ENCODE measurements around the gene PPP2R5C.

Gene PPP2R5C

GRCh38 chr14:101867854-101868253 lies 106.3 kb downstream of the PPP2R5C start:
- Histone ChIP-seq H3K4me1 (ENCODE audit: control insufficient read depth, insufficient read depth, low read length) (no peaks in the 10 kb centered on the region), H3K9me3 (ENCODE audit: control insufficient read depth, insufficient read depth, low read depth, low read length) (no peaks in the 10 kb centered on the region), H3K4me3 (ENCODE audit: low read depth, low read length) (no peak overlapping the region), H3K36me3 (ENCODE audit: control insufficient read depth in 2 of 2, insufficient read depth in 1 of 2, low read length in 2 of 2) (peaks cover 0 to 13% of the 10 kb centered on the region in 2 experiments; a peak in 2 of 3 replicates), H3K27ac (ENCODE audit: extremely low read depth, low read depth, low read length) (no peak overlapping the region)
- POLR2A ChIA-PET = no interaction called here
- CTCF ChIA-PET = no interaction called here
- TF ChIP-seq ZNF677 (tag by site-specific recombination; IDR thresholded peaks at IDR 0.05) (peak; percentile 26; the same call in 1 of the 2 replicates), ZBTB17 (tag by site-specific recombination; IDR thresholded peaks at IDR 0.05) (no peak), BCL11B (tag by site-specific recombination; IDR thresholded peaks at IDR 0.05; ENCODE audit: low read depth) (no peak), ZNF76 (tag by site-specific recombination; IDR thresholded peaks at IDR 0.05; ENCODE audit: borderline replicate concordance, low read depth) (no peak), KLF10 (tag by site-specific recombination; IDR thresholded peaks at IDR 0.05) (no peak)

GRCh38 chr14:101869217-101869616 lies 107.7 kb downstream of the PPP2R5C start:
- peaks cover 0 to 8% of the 10 kb centered on the region in 2 experiments; a peak in 2 of 3 replicates for H3K36me3 ChIP-seq (ENCODE audit: control insufficient read depth in 2 of 2, insufficient read depth in 1 of 2, low read length in 2 of 2)
- no peak overlapping the region for H3K4me3 ChIP-seq (ENCODE audit: low read depth, low read length)
- no peaks in the 10 kb centered on the region for H3K9me3 ChIP-seq (ENCODE audit: control insufficient read depth, insufficient read depth, low read depth, low read length)
- CTCF ChIA-PET = interaction anchor here (1.4 kb wide), 1 partner anchor 21 kb away, joined by 5 read pairs; no protein-coding TSS in a partner anchor
- TF ChIP-seq TSHZ1 (tag by site-specific recombination; IDR thresholded peaks at IDR 0.05; ENCODE audit: borderline replicate concordance) = no peak
- TF ChIP-seq ZNF274 (IDR thresholded peaks at IDR 0.05; ENCODE audit: low read length) = no peak
- TF ChIP-seq ZNF274 (tag by site-specific recombination; IDR thresholded peaks at IDR 0.05; ENCODE audit: borderline replicate concordance) = no peak
- TF ChIP-seq IKZF3 (tag by site-specific recombination; IDR thresholded peaks at IDR 0.05) = no peak
- TF ChIP-seq ZNF266 (tag by site-specific recombination; IDR thresholded peaks at IDR 0.05; ENCODE audit: low read depth) = no peak
- no peak for TF ChIP-seq SETDB1 (IDR thresholded peaks at IDR 0.05; ENCODE audit: insufficient read length, low read length)
- TF ChIP-seq ZNF561 (tag by site-specific recombination; IDR thresholded peaks at IDR 0.05; ENCODE audit: borderline replicate concordance) = no peak
- no peak for TF ChIP-seq ZNF776 (tag by site-specific recombination; IDR thresholded peaks at IDR 0.05; ENCODE audit: borderline replicate concordance)
- TF ChIP-seq ZNF19 (tag by site-specific recombination; IDR thresholded peaks at IDR 0.05; ENCODE audit: low read depth) = no peak
- no peak for TF ChIP-seq ZNF114 (tag by site-specific recombination; IDR thresholded peaks at IDR 0.05)
- no peak for TF ChIP-seq ZNF747 (tag by site-specific recombination; IDR thresholded peaks at IDR 0.05)
- H3K4me1 ChIP-seq (ENCODE audit: control insufficient read depth, insufficient read depth, low read length) = no peaks in the 10 kb centered on the region
- POLR2A ChIA-PET = no interaction called here
- H3K27ac ChIP-seq (ENCODE audit: extremely low read depth, low read depth, low read length) = no peak overlapping the region

- Histone ChIP-seq H3K9me3 (ENCODE audit: control insufficient read depth, insufficient read depth, low read depth, low read length) (no peaks in the 10 kb centered on the region), H3K4me3 (ENCODE audit: low read depth, low read length) (no peak overlapping the region), H3K4me1 (ENCODE audit: control insufficient read depth, insufficient read depth, low read length) (no peaks in the 10 kb centered on the region), H3K36me3 (ENCODE audit: control insufficient read depth in 2 of 2, insufficient read depth in 1 of 2, low read length in 2 of 2) (peaks cover 0 to 2% of the 10 kb centered on the region in 2 experiments; a peak in 2 of 3 replicates), H3K27ac (ENCODE audit: extremely low read depth, low read depth, low read length) (no peak overlapping the region)
- ChIA-PET POLR2A (no interaction called here), CTCF (no interaction called here)
- no peak for TF ChIP-seq ELK4 (IDR thresholded peaks at IDR 0.05; ENCODE audit: borderline replicate concordance, low read depth, low read length)
- TF ChIP-seq HOXD13 (CRISPR knock-in tag; IDR thresholded peaks at IDR 0.05; ENCODE audit: borderline replicate concordance) = no peak
- TF ChIP-seq SP7 (tag by site-specific recombination; IDR thresholded peaks at IDR 0.05) = no peak
- no peak for TF ChIP-seq ZNF585B (tag by site-specific recombination; IDR thresholded peaks at IDR 0.05)
- TF ChIP-seq ZNF707 (tag by site-specific recombination; IDR thresholded peaks at IDR 0.05) = no peak
- TF ChIP-seq BCL6B (tag by site-specific recombination; IDR thresholded peaks at IDR 0.05) = no peak
- no peak for TF ChIP-seq SALL2 (tag by site-specific recombination; IDR thresholded peaks at IDR 0.05; ENCODE audit: borderline replicate concordance)
- TF ChIP-seq ZNF449 (tag by site-specific recombination; IDR thresholded peaks at IDR 0.05) = no peak
- no peak for TF ChIP-seq ZNF664 (tag by site-specific recombination; IDR thresholded peaks at IDR 0.05)
These were observed 108.9 kb downstream of the PPP2R5C start for GRCh38 chr14:101870273-101870939.

Data from HEK293 (cell line).